OCI-LY3 (cell line): Measurements from ENCODE around the gene AQP1.

Source experiments
- CTCF ChIP-seq: fragments of 200-600, 300-600 bp; sonication (generic); IDR thresholded peaks from 2 replicates; pipeline ENCODE4 v1.5.1; 2014; ENCODE audit warnings: antibody characterized with exemption, low read length, low read depth
- EZH2phosphoT487 ChIP-seq: fragments of 200-600 bp; shearing (Covaris generic); IDR thresholded peaks from 2 replicates; pipeline ENCODE4 v1.6.1; 2018; ENCODE audit warnings: antibody characterized with exemption, mixed run types, low read depth

- no peak for TF ChIP-seq EZH2phosphoT487
- no peak for TF ChIP-seq CTCF
Measured at GRCh38 chr7:30941582-30942323, 30.1 kb downstream of the AQP1 start.
